Measurements from ENCODE around the gene CD226.

The CD226 gene

GRCh38 chr18:69936191-69936558 lies 11.5 kb downstream of the CD226 start:
- Histone ChIP-seq H3K36me3 (ENCODE audit: low read length) (no peaks in the 10 kb centered on the region), H3K4me2 (ENCODE audit: low read depth, low read length, poor library complexity, severe bottlenecking) (no peak overlapping the region), H3K27me3 (ENCODE audit: low read length) (no peaks in the 10 kb centered on the region), H3K4me3 (ENCODE audit: insufficient read depth, low read length, poor library complexity, severe bottlenecking) (no peak overlapping the region), H2AFZ (ENCODE audit: low read depth, low read length, severe bottlenecking) (no peak overlapping the region), H3K9me3 (ENCODE audit: insufficient read depth, low read length) (no peaks in the 10 kb centered on the region), H3K9ac (ENCODE audit: low read length) (no peak overlapping the region), H3F3A (ENCODE audit: insufficient read depth) (no peaks in the 10 kb centered on the region), H3K9me2 (replicated peaks; ENCODE audit: insufficient read depth, low read length) (no peaks in the 10 kb centered on the region), H4K20me1 (ENCODE audit: low read depth, low read length) (no peaks in the 10 kb centered on the region), H3K79me2 (ENCODE audit: insufficient read depth, low read length) (no peaks in the 10 kb centered on the region), H3K27ac (ENCODE audit: low read depth, low read length) (no peak overlapping the region)
- TF ChIP-seq, protein P1, sequence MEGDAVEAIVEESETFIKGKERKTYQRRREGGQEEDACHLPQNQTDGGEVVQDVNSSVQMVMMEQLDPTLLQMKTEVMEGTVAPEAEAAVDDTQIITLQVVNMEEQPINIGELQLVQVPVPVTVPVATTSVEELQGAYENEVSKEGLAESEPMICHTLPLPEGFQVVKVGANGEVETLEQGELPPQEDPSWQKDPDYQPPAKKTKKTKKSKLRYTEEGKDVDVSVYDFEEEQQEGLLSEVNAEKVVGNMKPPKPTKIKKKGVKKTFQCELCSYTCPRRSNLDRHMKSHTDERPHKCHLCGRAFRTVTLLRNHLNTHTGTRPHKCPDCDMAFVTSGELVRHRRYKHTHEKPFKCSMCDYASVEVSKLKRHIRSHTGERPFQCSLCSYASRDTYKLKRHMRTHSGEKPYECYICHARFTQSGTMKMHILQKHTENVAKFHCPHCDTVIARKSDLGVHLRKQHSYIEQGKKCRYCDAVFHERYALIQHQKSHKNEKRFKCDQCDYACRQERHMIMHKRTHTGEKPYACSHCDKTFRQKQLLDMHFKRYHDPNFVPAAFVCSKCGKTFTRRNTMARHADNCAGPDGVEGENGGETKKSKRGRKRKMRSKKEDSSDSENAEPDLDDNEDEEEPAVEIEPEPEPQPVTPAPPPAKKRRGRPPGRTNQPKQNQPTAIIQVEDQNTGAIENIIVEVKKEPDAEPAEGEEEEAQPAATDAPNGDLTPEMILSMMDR (IDR thresholded peaks at IDR 0.05; ENCODE audit: insufficient read depth, low read length, poor library complexity, severe bottlenecking), result no peak
- TF ChIP-seq EZH2phosphoT487 (conservative IDR thresholded peaks at IDR 0.05; ENCODE audit: low read length), result no peak

GRCh38 chr18:69935319-69936190 lies 12.1 kb downstream of the CD226 start:
- Histone ChIP-seq H3K36me3 (ENCODE audit: low read length) (no peaks in the 10 kb centered on the region), H3K27ac (ENCODE audit: low read depth, low read length) (no peak overlapping the region), H4K20me1 (ENCODE audit: low read depth, low read length) (no peaks in the 10 kb centered on the region), H3K27me3 (ENCODE audit: low read length) (no peaks in the 10 kb centered on the region), H3K9me3 (ENCODE audit: insufficient read depth, low read length) (no peaks in the 10 kb centered on the region), H3K4me3 (ENCODE audit: insufficient read depth, low read length, poor library complexity, severe bottlenecking) (no peak overlapping the region), H3F3A (ENCODE audit: insufficient read depth) (no peaks in the 10 kb centered on the region), H3K79me2 (ENCODE audit: insufficient read depth, low read length) (no peaks in the 10 kb centered on the region), H3K9me2 (replicated peaks; ENCODE audit: insufficient read depth, low read length) (no peaks in the 10 kb centered on the region), H3K9ac (ENCODE audit: low read length) (no peak overlapping the region), H3K4me2 (ENCODE audit: low read depth, low read length, poor library complexity, severe bottlenecking) (no peak overlapping the region), H2AFZ (ENCODE audit: low read depth, low read length, severe bottlenecking) (no peak overlapping the region)
- TF ChIP-seq EZH2phosphoT487 (conservative IDR thresholded peaks at IDR 0.05; ENCODE audit: low read length), result no peak
- TF ChIP-seq, protein P1 (IDR thresholded peaks at IDR 0.05; ENCODE audit: insufficient read depth, low read length, poor library complexity, severe bottlenecking), result no peak

GRCh38 chr18:69934601-69935265 lies 12.9 kb downstream of the CD226 start:
- Histone ChIP-seq H3K4me2 (ENCODE audit: low read depth, low read length, poor library complexity, severe bottlenecking) (no peak overlapping the region), H3K27me3 (ENCODE audit: low read length) (no peaks in the 10 kb centered on the region), H3F3A (ENCODE audit: insufficient read depth) (no peaks in the 10 kb centered on the region), H3K9ac (ENCODE audit: low read length) (no peak overlapping the region), H3K9me2 (replicated peaks; ENCODE audit: insufficient read depth, low read length) (no peaks in the 10 kb centered on the region), H4K20me1 (ENCODE audit: low read depth, low read length) (no peaks in the 10 kb centered on the region), H3K27ac (ENCODE audit: low read depth, low read length) (no peak overlapping the region), H2AFZ (ENCODE audit: low read depth, low read length, severe bottlenecking) (no peak overlapping the region), H3K9me3 (ENCODE audit: insufficient read depth, low read length) (no peaks in the 10 kb centered on the region), H3K4me3 (ENCODE audit: insufficient read depth, low read length, poor library complexity, severe bottlenecking) (no peak overlapping the region), H3K36me3 (ENCODE audit: low read length) (no peaks in the 10 kb centered on the region), H3K79me2 (ENCODE audit: insufficient read depth, low read length) (no peaks in the 10 kb centered on the region)
- no peak for TF ChIP-seq EZH2phosphoT487 (conservative IDR thresholded peaks at IDR 0.05; ENCODE audit: low read length)
- TF ChIP-seq, protein P1 (IDR thresholded peaks at IDR 0.05; ENCODE audit: insufficient read depth, low read length, poor library complexity, severe bottlenecking), result no peak

All from SU-DHL-6 (cell line).